Mesenchymal stem cell (in vitro differentiated cells and primary cell): ENCODE measurements around the gene C1QTNF4.

Experiments
- DNase-seq: peaks from one replicate; pipeline ENCODE4 v3.0.0-alpha.2; 2013
- H2AFZ ChIP-seq: one replicate; pipeline ENCODE4 v1.6.1; 2013; ENCODE audit warnings: low read depth, mild to moderate bottlenecking, control low read depth, inconsistent platforms, low read length, moderate library complexity
- H2AK5ac ChIP-seq: 2 replicates; pipeline ENCODE4 v1.6.1; 2013; ENCODE audit warnings: low read length, moderate library complexity, mild to moderate bottlenecking, inconsistent platforms; ENCODE audit not compliant: severe bottlenecking
- H2BK120ac ChIP-seq: one replicate; pipeline ENCODE4 v1.6.1; 2013; ENCODE audit warnings: low read depth, mild to moderate bottlenecking, inconsistent platforms, low read length, moderate library complexity
- H2BK12ac ChIP-seq, 2 experiments: one replicate each; pipeline ENCODE4 v1.6.1; 2013; ENCODE audit warnings: inconsistent platforms in 2 of 2, low read length in 2 of 2, mild to moderate bottlenecking in 2 of 2, moderate library complexity in 2 of 2, control low read depth in 1 of 2
- H2BK15ac ChIP-seq: one replicate; pipeline ENCODE4 v1.6.1; 2013; ENCODE audit warnings: mild to moderate bottlenecking, low read depth, inconsistent platforms; ENCODE audit not compliant: poor library complexity, severe bottlenecking
- H2BK5ac ChIP-seq: 2 replicates; pipeline ENCODE4 v1.6.1; 2013; ENCODE audit warnings: low read depth, mild to moderate bottlenecking, low read length, control low read depth, inconsistent platforms; ENCODE audit not compliant: poor library complexity, severe bottlenecking
- H3K14ac ChIP-seq, 2 experiments: one replicate each; pipeline ENCODE4 v1.6.1; 2013; ENCODE audit warnings: inconsistent platforms in 2 of 2, low read length in 2 of 2, control low read depth in 1 of 2, mild to moderate bottlenecking in 1 of 2, moderate library complexity in 1 of 2
- H3K18ac ChIP-seq, 2 experiments: one replicate each; pipeline ENCODE4 v1.6.1; 2013; ENCODE audit warnings: inconsistent platforms in 2 of 2, low read length in 2 of 2, control low read depth in 1 of 2, low read depth in 1 of 2, mild to moderate bottlenecking in 1 of 2
- H3K23ac ChIP-seq, 2 experiments: one replicate each; pipeline ENCODE4 v1.6.1; 2013; ENCODE audit warnings: inconsistent platforms in 2 of 2, low read length in 2 of 2, mild to moderate bottlenecking in 2 of 2, moderate library complexity in 2 of 2, control low read depth in 1 of 2
- H3K27ac ChIP-seq: 2 replicates; pipeline ENCODE4 v1.5.1; 2013; ENCODE audit warnings: mild to moderate bottlenecking, moderate library complexity, low read length, control low read depth, inconsistent platforms; ENCODE audit not compliant: poor library complexity, severe bottlenecking
- H3K27me3 ChIP-seq, 2 experiments: 2 replicates each; pipeline versions ENCODE4 v1.6.1 to v1.7.0; 2013; ENCODE audit warnings: low read length in 2 of 2, mild to moderate bottlenecking in 2 of 2, moderate library complexity in 2 of 2, control low read depth in 1 of 2, inconsistent platforms in 1 of 2; ENCODE audit not compliant: control insufficient read depth in 1 of 2, insufficient read depth in 1 of 2
- H3K36me3 ChIP-seq, 2 experiments: 2 replicates each; pipeline versions ENCODE4 v1.6.1 to v1.7.0; 2013; ENCODE audit warnings: low read length in 2 of 2, control low read depth in 1 of 2, inconsistent platforms in 1 of 2, low read depth in 1 of 2, mild to moderate bottlenecking in 1 of 2; ENCODE audit not compliant: insufficient read depth in 2 of 2, control insufficient read depth in 1 of 2
- H3K4ac ChIP-seq, 2 experiments: one replicate each; pipeline ENCODE4 v1.6.1; 2013; ENCODE audit warnings: inconsistent platforms in 2 of 2, low read length in 2 of 2, mild to moderate bottlenecking in 2 of 2, moderate library complexity in 2 of 2, control low read depth in 1 of 2, low read depth in 1 of 2
- H3K4me1 ChIP-seq: 2 replicates; pipeline ENCODE4 v1.6.1; 2013; ENCODE audit warnings: low read depth, low read length, control low read depth; ENCODE audit not compliant: control insufficient read depth, insufficient read depth
- H3K4me2 ChIP-seq: 2 replicates; pipeline ENCODE4 v1.6.1; 2013; ENCODE audit warnings: low read length, mild to moderate bottlenecking, inconsistent platforms; ENCODE audit not compliant: poor library complexity, severe bottlenecking
- H3K4me3 ChIP-seq, 2 experiments: 2 replicates each; pipeline versions ENCODE4 v1.5.1 to v1.7.0; 2013; ENCODE audit warnings: low read length in 2 of 2, mild to moderate bottlenecking in 2 of 2, control low read depth in 1 of 2, low read depth in 1 of 2; ENCODE audit not compliant: insufficient read depth in 1 of 2
- H3K79me1 ChIP-seq: replicated peaks from 2 replicates; pipeline ENCODE4 v1.6.1; 2013; ENCODE audit warnings: mild to moderate bottlenecking, control low read depth, low read length, inconsistent platforms; ENCODE audit not compliant: poor library complexity, severe bottlenecking
- H3K9ac ChIP-seq: 2 replicates; pipeline ENCODE4 v1.7.0; 2013; ENCODE audit warnings: mild to moderate bottlenecking, low read length, moderate library complexity
- H3K9me3 ChIP-seq: 2 replicates; pipeline ENCODE4 v1.7.0; 2013; ENCODE audit warnings: mild to moderate bottlenecking, low read length; ENCODE audit not compliant: control insufficient read depth
- H4K8ac ChIP-seq: one replicate; pipeline ENCODE4 v1.6.1; 2013; ENCODE audit warnings: inconsistent platforms, mild to moderate bottlenecking, low read length, moderate library complexity
- H4K91ac ChIP-seq: one replicate; pipeline ENCODE4 v1.6.1; 2013; ENCODE audit warnings: mild to moderate bottlenecking, low read length, inconsistent platforms
- WGBS: methylation state at CpG from one replicate; pipeline ENCODE4 v1.1.7; 2013; ENCODE audit warnings: mixed read lengths; 5-methylcytosine and 5-hydroxymethylcytosine counted together

Gene C1QTNF4

DNA sequence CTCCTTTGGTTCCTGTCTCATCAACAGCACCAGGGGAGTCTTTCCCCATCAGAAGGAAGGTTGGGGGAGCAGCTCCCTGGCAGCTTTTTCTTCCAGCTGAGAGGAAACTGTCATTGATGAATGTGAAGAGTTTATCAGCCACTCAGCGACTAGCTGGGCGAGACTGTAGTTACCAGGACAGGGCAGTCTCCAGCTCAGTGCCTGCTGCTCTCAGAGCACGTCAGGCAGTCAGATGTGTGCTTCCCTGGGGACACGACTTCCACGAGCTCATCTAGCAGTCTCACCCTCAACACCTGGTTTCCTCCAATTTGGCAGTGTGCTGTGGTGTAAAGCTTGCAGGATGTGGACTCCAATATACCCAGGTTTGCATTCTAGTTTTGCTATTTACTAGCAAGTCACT, 12.5 kb upstream of the C1QTNF4 start:
- peaks cover 0 to 19% of the 10 kb centered on the region in 2 experiments for H3K36me3 ChIP-seq
- peak overlapping the region; percentile 10 for H4K8ac ChIP-seq
- H2BK120ac ChIP-seq, result no peak overlapping the region
- no peak overlapping the region for H2BK5ac ChIP-seq
- H3K79me1 ChIP-seq, result no peaks in the 10 kb centered on the region
- no peak overlapping the region for H3K27ac ChIP-seq
- H3K27me3 ChIP-seq, result no peaks in the 10 kb centered on the region
- peak overlapping the region; percentile 33 to 60 for H2BK12ac ChIP-seq
- H3K9ac ChIP-seq, result peak overlapping the region; percentile 63
- H3K4ac ChIP-seq, result no peak overlapping the region
- H3K9me3 ChIP-seq, result no peaks in the 10 kb centered on the region
- no peak overlapping the region for H3K4me2 ChIP-seq
- H4K91ac ChIP-seq, result peak overlapping the region; percentile 70
- H3K18ac ChIP-seq, result peak overlapping the region; percentile 59 to 71
- 7% methylated on average over 4 of the region's 5 CpGs for WGBS
- H3K23ac ChIP-seq, result no peak overlapping the region
- DNase-seq, result peak; percentile 67
- H3K4me3 ChIP-seq, result peak overlapping the region in 1 of 2 experiments; percentile 42
- H2AFZ ChIP-seq, result no peak overlapping the region
- peak overlapping the region in 1 of 2 experiments; percentile 68 for H3K14ac ChIP-seq
- H2AK5ac ChIP-seq, result no peak overlapping the region
- H3K4me1 ChIP-seq, result peaks cover 3% of the 10 kb centered on the region
- H2BK15ac ChIP-seq, result no peak overlapping the region

DNA sequence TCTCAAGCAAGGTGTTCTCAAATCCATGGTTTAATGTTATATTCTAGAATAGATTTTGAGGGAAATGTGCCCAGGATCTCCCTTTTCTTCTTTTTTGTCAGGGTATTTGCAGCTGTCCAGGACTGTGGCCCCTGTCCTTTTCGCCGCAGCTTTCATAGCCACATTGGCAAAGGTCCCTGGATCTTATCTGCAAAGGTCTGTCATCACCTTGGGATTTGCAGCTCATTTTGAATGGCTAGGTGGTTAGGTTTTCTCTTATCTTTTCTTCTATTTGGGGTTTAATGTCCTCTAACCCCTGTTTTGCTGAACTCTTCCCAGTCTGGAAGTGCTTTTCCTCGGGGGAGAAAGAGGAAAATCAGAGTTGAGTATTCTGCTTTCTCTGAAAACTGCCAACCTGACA, 11.7 kb upstream of the C1QTNF4 start:
- H3K14ac ChIP-seq, result no peak overlapping the region
- H2BK5ac ChIP-seq, result no peak overlapping the region
- no peak overlapping the region for H3K23ac ChIP-seq
- H3K79me1 ChIP-seq, result no peaks in the 10 kb centered on the region
- DNase-seq, result no peak
- no peak overlapping the region for H2BK12ac ChIP-seq
- H3K18ac ChIP-seq, result no peak overlapping the region
- H3K9me3 ChIP-seq, result no peaks in the 10 kb centered on the region
- 87% methylated on average over 3 of the region's 3 CpGs for WGBS
- no peak overlapping the region for H2BK120ac ChIP-seq
- no peak overlapping the region for H2AFZ ChIP-seq
- H2AK5ac ChIP-seq, result no peak overlapping the region
- H3K27ac ChIP-seq, result no peak overlapping the region
- no peak overlapping the region for H3K4me2 ChIP-seq
- no peak overlapping the region for H4K91ac ChIP-seq
- no peak overlapping the region for H4K8ac ChIP-seq
- no peaks in the 10 kb centered on the region for H3K27me3 ChIP-seq
- peaks cover 0 to 11% of the 10 kb centered on the region in 2 experiments for H3K36me3 ChIP-seq
- peaks cover 3% of the 10 kb centered on the region for H3K4me1 ChIP-seq
- H3K4me3 ChIP-seq, result no peak overlapping the region
- H2BK15ac ChIP-seq, result no peak overlapping the region
- H3K9ac ChIP-seq, result peak overlapping the region; percentile 63
- no peak overlapping the region for H3K4ac ChIP-seq

DNA sequence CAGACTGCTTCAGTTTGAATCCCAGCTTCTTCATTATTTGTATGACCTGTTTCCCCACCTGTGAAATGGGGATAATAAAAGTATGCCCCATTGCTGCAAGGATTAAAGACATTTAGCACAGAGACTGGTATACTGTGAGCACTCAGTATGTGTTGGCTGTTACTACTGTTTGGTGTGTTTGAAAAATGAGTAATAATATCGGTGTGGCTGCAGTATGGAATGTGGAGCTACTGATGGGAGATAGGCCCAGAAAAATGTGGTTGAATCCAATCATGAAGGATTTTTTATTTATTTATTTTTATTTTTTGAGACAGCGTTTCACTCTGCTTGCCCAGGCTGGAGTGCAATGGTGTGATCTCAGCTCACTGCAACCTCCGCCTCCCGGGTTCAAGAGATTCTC, 9.1 kb upstream of the C1QTNF4 start:
- Histone ChIP-seq H3K4me3 (no peak overlapping the region), H2BK120ac (no peak overlapping the region), H3K9me3 (no peaks in the 10 kb centered on the region), H3K27ac (no peak overlapping the region), H2BK15ac (no peak overlapping the region), H3K79me1 (no peaks in the 10 kb centered on the region), H3K23ac (no peak overlapping the region), H3K18ac (no peak overlapping the region), H3K4me1 (peaks cover 3% of the 10 kb centered on the region), H3K14ac (no peak overlapping the region), H2BK12ac (no peak overlapping the region), H2BK5ac (no peak overlapping the region), H3K27me3 (peaks cover 0 to 6% of the 10 kb centered on the region in 2 experiments), H3K4ac (no peak overlapping the region), H2AK5ac (no peak overlapping the region), H4K8ac (no peak overlapping the region), H2AFZ (no peak overlapping the region), H3K4me2 (no peak overlapping the region), H3K9ac (no peak overlapping the region), H3K36me3 (no peaks in the 10 kb centered on the region), H4K91ac (no peak overlapping the region)
- DNase-seq, result no peak
- 98% methylated on average over 4 of the region's 4 CpGs for WGBS

DNA sequence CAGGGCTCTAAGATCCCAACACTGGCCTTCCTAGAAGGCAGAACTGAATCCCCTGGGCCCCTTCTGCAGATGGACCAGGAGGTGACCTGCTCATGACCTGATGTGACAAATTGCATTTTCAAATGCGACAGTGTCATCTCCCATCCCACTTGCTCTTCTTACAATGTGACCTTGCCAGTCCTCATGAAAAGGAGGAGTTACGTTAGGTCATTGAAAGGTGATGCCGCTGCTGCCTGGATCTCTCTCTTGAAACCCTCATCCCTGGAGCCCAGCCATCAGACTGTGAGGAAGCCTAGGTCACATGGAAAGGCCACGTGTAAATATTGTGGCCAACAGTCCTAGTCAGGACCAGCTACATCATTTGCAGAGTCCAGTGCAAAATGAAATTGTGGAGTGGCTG, 5.7 kb upstream of the C1QTNF4 start:
- DNase-seq, result no peak
- no peak overlapping the region for H2AK5ac ChIP-seq
- no peak overlapping the region for H2BK5ac ChIP-seq
- H3K27me3 ChIP-seq, result peaks cover 8 to 19% of the 10 kb centered on the region in 2 experiments
- H3K9ac ChIP-seq, result no peak overlapping the region
- H3K36me3 ChIP-seq, result no peaks in the 10 kb centered on the region
- H4K8ac ChIP-seq, result no peak overlapping the region
- no peaks in the 10 kb centered on the region for H3K79me1 ChIP-seq
- no peak overlapping the region for H3K4ac ChIP-seq
- H3K27ac ChIP-seq, result no peak overlapping the region
- H3K23ac ChIP-seq, result no peak overlapping the region
- H3K4me3 ChIP-seq, result no peak overlapping the region
- H2BK15ac ChIP-seq, result no peak overlapping the region
- H3K4me1 ChIP-seq, result no peaks in the 10 kb centered on the region
- no peak overlapping the region for H4K91ac ChIP-seq
- H2AFZ ChIP-seq, result no peak overlapping the region
- no peak overlapping the region for H3K18ac ChIP-seq
- H2BK12ac ChIP-seq, result peak overlapping the region in 1 of 2 experiments; percentile 25
- no peak overlapping the region for H3K4me2 ChIP-seq
- no peak overlapping the region for H2BK120ac ChIP-seq
- no peak overlapping the region for H3K14ac ChIP-seq
- WGBS, result 72% methylated on average over 4 of the region's 4 CpGs
- H3K9me3 ChIP-seq, result no peaks in the 10 kb centered on the region
